ENCODE results near the gene FRMD6.

FRMD6 gene

DNA sequence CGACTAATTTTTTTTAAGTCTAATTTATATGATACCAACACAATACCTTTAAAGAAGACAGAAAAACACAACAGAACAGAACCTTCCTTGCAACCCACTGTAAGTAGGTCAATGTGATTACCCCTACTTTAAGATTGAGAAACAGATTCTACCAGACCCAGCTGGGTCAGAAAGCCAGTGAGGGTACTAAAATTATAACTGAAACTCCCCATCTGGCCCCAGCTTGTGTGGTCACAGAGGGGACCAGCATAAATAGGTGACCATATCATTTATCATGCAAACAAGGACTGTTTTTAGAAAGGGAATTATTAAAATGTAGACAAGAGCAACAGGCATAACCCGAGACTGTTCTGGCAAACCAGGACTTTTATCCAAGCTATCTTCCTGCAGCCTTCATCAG, 30.1 kb upstream of the FRMD6 start:
- Histone ChIP-seq H2BK12ac (ENCODE audit: low read length in 2 of 2) (no peak overlapping the region), H3K23ac (ENCODE audit: low read length in 2 of 2) (no peak overlapping the region), H3K9ac (ENCODE audit: low read length) (no peak overlapping the region), H3K9me3 (ENCODE audit: control insufficient read depth, low read length) (no peaks in the 10 kb centered on the region), H3K4me1 (ENCODE audit: control insufficient read depth, insufficient read depth, low read depth, low read length) (peaks cover 2% of the 10 kb centered on the region), H2BK120ac (ENCODE audit: low read depth, low read length) (no peak overlapping the region), H3K36me3 (ENCODE audit: control insufficient read depth in 1 of 2, insufficient read depth in 2 of 2, low read depth in 1 of 2, low read length in 2 of 2) (no peaks in the 10 kb centered on the region), H3K14ac (ENCODE audit: low read length in 2 of 2) (no peak overlapping the region), H3K4ac (ENCODE audit: low read depth in 1 of 2, low read length in 2 of 2) (no peak overlapping the region), H4K8ac (ENCODE audit: low read length) (no peak overlapping the region), H2BK15ac (ENCODE audit: low read depth, poor library complexity, severe bottlenecking) (no peak overlapping the region), H2AK5ac (ENCODE audit: low read length, severe bottlenecking) (no peak overlapping the region), H3K79me1 (replicated peaks; ENCODE audit: low read length, poor library complexity, severe bottlenecking) (peaks cover 3% of the 10 kb centered on the region), H2BK5ac (ENCODE audit: low read depth, low read length, poor library complexity, severe bottlenecking) (no peak overlapping the region), H3K4me2 (ENCODE audit: low read length, poor library complexity, severe bottlenecking) (no peak overlapping the region), H4K91ac (ENCODE audit: low read length) (no peak overlapping the region), H3K4me3 (ENCODE audit: insufficient read depth in 1 of 2, low read depth in 1 of 2, low read length in 2 of 2) (no peak overlapping the region), H3K27me3 (ENCODE audit: control insufficient read depth in 1 of 2, insufficient read depth in 1 of 2, low read length in 2 of 2) (no peaks in the 10 kb centered on the region), H3K18ac (ENCODE audit: low read depth in 1 of 2, low read length in 2 of 2) (no peak overlapping the region), H3K27ac (ENCODE audit: low read length, poor library complexity, severe bottlenecking) (no peak overlapping the region), H2AFZ (ENCODE audit: low read depth, low read length) (no peak overlapping the region)
- 100% methylated on average over 1 of the region's 2 CpGs for whole genome bisulfite sequencing
- DNase-seq, result no peak

GRCh38 chr14:51622376-51622775, 29.3 kb upstream of the FRMD6 start:
- H2BK15ac ChIP-seq (ENCODE audit: low read depth, poor library complexity, severe bottlenecking), result no peak overlapping the region
- no peak overlapping the region for H3K23ac ChIP-seq (ENCODE audit: low read length in 2 of 2)
- no peak overlapping the region for H2BK12ac ChIP-seq (ENCODE audit: low read length in 2 of 2)
- H3K9ac ChIP-seq (ENCODE audit: low read length), result no peak overlapping the region
- peaks cover 3% of the 10 kb centered on the region for H3K79me1 ChIP-seq (replicated peaks; ENCODE audit: low read length, poor library complexity, severe bottlenecking)
- H2AFZ ChIP-seq (ENCODE audit: low read depth, low read length), result no peak overlapping the region
- no peak overlapping the region for H4K8ac ChIP-seq (ENCODE audit: low read length)
- H3K27me3 ChIP-seq (ENCODE audit: control insufficient read depth in 1 of 2, insufficient read depth in 1 of 2, low read length in 2 of 2), result no peaks in the 10 kb centered on the region
- H2BK5ac ChIP-seq (ENCODE audit: low read depth, low read length, poor library complexity, severe bottlenecking), result no peak overlapping the region
- no peaks in the 10 kb centered on the region for H3K9me3 ChIP-seq (ENCODE audit: control insufficient read depth, low read length)
- H3K4me2 ChIP-seq (ENCODE audit: low read length, poor library complexity, severe bottlenecking), result no peak overlapping the region
- no peak overlapping the region for H3K18ac ChIP-seq (ENCODE audit: low read depth in 1 of 2, low read length in 2 of 2)
- H3K36me3 ChIP-seq (ENCODE audit: control insufficient read depth in 1 of 2, insufficient read depth in 2 of 2, low read depth in 1 of 2, low read length in 2 of 2), result no peaks in the 10 kb centered on the region
- H3K14ac ChIP-seq (ENCODE audit: low read length in 2 of 2), result no peak overlapping the region
- DNase-seq, result no peak
- H4K91ac ChIP-seq (ENCODE audit: low read length), result no peak overlapping the region
- no peak overlapping the region for H2AK5ac ChIP-seq (ENCODE audit: low read length, severe bottlenecking)
- no peak overlapping the region for H3K27ac ChIP-seq (ENCODE audit: low read length, poor library complexity, severe bottlenecking)
- H3K4ac ChIP-seq (ENCODE audit: low read depth in 1 of 2, low read length in 2 of 2), result no peak overlapping the region
- WGBS, result 67% methylated on average over 2 of the region's 2 CpGs
- H3K4me3 ChIP-seq (ENCODE audit: insufficient read depth in 1 of 2, low read depth in 1 of 2, low read length in 2 of 2), result no peak overlapping the region
- peaks cover 2% of the 10 kb centered on the region for H3K4me1 ChIP-seq (ENCODE audit: control insufficient read depth, insufficient read depth, low read depth, low read length)
- H2BK120ac ChIP-seq (ENCODE audit: low read depth, low read length), result no peak overlapping the region

DNA sequence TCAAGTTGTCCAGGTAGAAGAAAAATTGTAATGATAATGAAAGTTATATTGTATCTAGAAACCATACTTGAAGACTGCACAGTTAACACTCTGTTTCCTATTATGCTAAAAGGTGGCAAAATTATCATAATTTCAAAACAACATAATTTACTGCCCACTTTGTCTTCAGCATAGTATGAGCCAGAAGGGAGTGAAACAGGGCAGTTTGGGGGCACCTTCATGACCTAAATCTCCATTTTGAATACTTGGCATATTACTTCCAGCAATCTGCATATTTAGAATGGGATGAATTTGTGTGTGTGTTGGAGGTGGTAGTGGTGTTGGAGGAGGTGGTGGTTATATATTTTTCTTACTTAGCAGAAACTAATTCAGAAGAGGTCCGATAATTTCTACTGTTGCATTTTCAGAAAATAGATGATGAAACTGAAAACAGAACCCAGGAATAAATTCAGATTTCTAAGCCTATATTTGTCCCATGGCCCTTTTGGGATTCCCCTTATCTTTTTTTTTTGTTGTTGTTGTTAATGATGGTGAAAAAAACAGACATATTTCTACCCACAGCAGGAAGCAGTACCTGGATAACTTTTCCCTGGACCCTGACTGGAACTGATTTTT, 26.6 kb upstream of the FRMD6 start:
- Histone ChIP-seq H3K27ac (ENCODE audit: low read length, poor library complexity, severe bottlenecking) (no peak overlapping the region), H3K79me1 (replicated peaks; ENCODE audit: low read length, poor library complexity, severe bottlenecking) (no peaks in the 10 kb centered on the region), H3K23ac (ENCODE audit: low read length in 2 of 2) (no peak overlapping the region), H3K14ac (ENCODE audit: low read length in 2 of 2) (no peak overlapping the region), H2AFZ (ENCODE audit: low read depth, low read length) (no peak overlapping the region), H2BK120ac (ENCODE audit: low read depth, low read length) (no peak overlapping the region), H3K4me1 (ENCODE audit: control insufficient read depth, insufficient read depth, low read depth, low read length) (peaks cover 2% of the 10 kb centered on the region), H3K18ac (ENCODE audit: low read depth in 1 of 2, low read length in 2 of 2) (no peak overlapping the region), H3K36me3 (ENCODE audit: control insufficient read depth in 1 of 2, insufficient read depth in 2 of 2, low read depth in 1 of 2, low read length in 2 of 2) (no peaks in the 10 kb centered on the region), H4K8ac (ENCODE audit: low read length) (no peak overlapping the region), H2BK15ac (ENCODE audit: low read depth, poor library complexity, severe bottlenecking) (no peak overlapping the region), H3K4me2 (ENCODE audit: low read length, poor library complexity, severe bottlenecking) (no peak overlapping the region), H3K9me3 (ENCODE audit: control insufficient read depth, low read length) (no peaks in the 10 kb centered on the region), H3K4ac (ENCODE audit: low read depth in 1 of 2, low read length in 2 of 2) (no peak overlapping the region), H3K27me3 (ENCODE audit: control insufficient read depth in 1 of 2, insufficient read depth in 1 of 2, low read length in 2 of 2) (no peaks in the 10 kb centered on the region), H2BK12ac (ENCODE audit: low read length in 2 of 2) (no peak overlapping the region), H3K4me3 (ENCODE audit: insufficient read depth in 1 of 2, low read depth in 1 of 2, low read length in 2 of 2) (no peak overlapping the region), H2AK5ac (ENCODE audit: low read length, severe bottlenecking) (no peak overlapping the region), H3K9ac (ENCODE audit: low read length) (no peak overlapping the region), H4K91ac (ENCODE audit: low read length) (no peak overlapping the region), H2BK5ac (ENCODE audit: low read depth, low read length, poor library complexity, severe bottlenecking) (no peak overlapping the region)
- WGBS, result no CpG with 5 or more reads among the region's 1 CpG
- DNase-seq, result no peak

- Histone ChIP-seq H3K4me3 (ENCODE audit: insufficient read depth in 1 of 2, low read depth in 1 of 2, low read length in 2 of 2) (no peak overlapping the region), H2AFZ (ENCODE audit: low read depth, low read length) (no peak overlapping the region), H4K8ac (ENCODE audit: low read length) (no peak overlapping the region), H3K79me1 (replicated peaks; ENCODE audit: low read length, poor library complexity, severe bottlenecking) (no peaks in the 10 kb centered on the region), H3K27ac (ENCODE audit: low read length, poor library complexity, severe bottlenecking) (no peak overlapping the region), H3K9ac (ENCODE audit: low read length) (peak overlapping the region; percentile 68), H3K23ac (ENCODE audit: low read length in 2 of 2) (no peak overlapping the region), H3K27me3 (ENCODE audit: control insufficient read depth in 1 of 2, insufficient read depth in 1 of 2, low read length in 2 of 2) (no peaks in the 10 kb centered on the region), H2BK5ac (ENCODE audit: low read depth, low read length, poor library complexity, severe bottlenecking) (no peak overlapping the region), H3K36me3 (ENCODE audit: control insufficient read depth in 1 of 2, insufficient read depth in 2 of 2, low read depth in 1 of 2, low read length in 2 of 2) (no peaks in the 10 kb centered on the region), H3K4me1 (ENCODE audit: control insufficient read depth, insufficient read depth, low read depth, low read length) (peaks cover 2% of the 10 kb centered on the region), H2BK15ac (ENCODE audit: low read depth, poor library complexity, severe bottlenecking) (no peak overlapping the region), H3K4me2 (ENCODE audit: low read length, poor library complexity, severe bottlenecking) (no peak overlapping the region), H3K14ac (ENCODE audit: low read length in 2 of 2) (no peak overlapping the region), H2BK120ac (ENCODE audit: low read depth, low read length) (no peak overlapping the region), H3K4ac (ENCODE audit: low read depth in 1 of 2, low read length in 2 of 2) (no peak overlapping the region), H4K91ac (ENCODE audit: low read length) (no peak overlapping the region), H2AK5ac (ENCODE audit: low read length, severe bottlenecking) (no peak overlapping the region), H2BK12ac (ENCODE audit: low read length in 2 of 2) (no peak overlapping the region), H3K18ac (ENCODE audit: low read depth in 1 of 2, low read length in 2 of 2) (no peak overlapping the region), H3K9me3 (ENCODE audit: control insufficient read depth, low read length) (no peaks in the 10 kb centered on the region)
- DNase-seq, result no peak
- WGBS, result 100% methylated on average over 1 of the region's 2 CpGs
These were observed 25.5 kb upstream of the FRMD6 start for GRCh38 chr14:51626185-51626584.

Measured in mesenchymal stem cell (in vitro differentiated cells and primary cell).